Lower leg skin (tissue), 4 donors: ENCODE data around the gene HMGN3. TPM values are rescaled to one million over a fixed set of nuclear protein-coding genes. Genes with fewer than 3 reads are reported as not detected.

Experiments
- DNase-seq, 2 donors: peaks; one replicate each; pipeline ENCODE4 v3.0.0-alpha.2; 2019; ENCODE audit warnings: low spot score in 2 of 2
- H3K4me3 ChIP-seq: fragments of 200-600 bp; sonication (generic); 2 replicates; pipeline ENCODE4 v1.5.1; 2017; ENCODE audit warnings: mild to moderate bottlenecking, low read depth; ENCODE audit not compliant: poor library complexity, severe bottlenecking
- CTCF ChIP-seq, 3 donors: fragments of 450-650 bp; IDR thresholded peaks; one replicate each; pipeline ENCODE4 v1.5.1; 2016; ENCODE audit warnings: antibody characterized with exemption in 3 of 3, mild to moderate bottlenecking in 3 of 3, moderate library complexity in 2 of 3
- POLR2A ChIP-seq, 2 donors: fragments of 450-650 bp; IDR thresholded peaks; one replicate each; pipeline ENCODE4 v1.6.1; 2016 to 2017; ENCODE audit warnings: antibody characterized with exemption in 2 of 2, mild to moderate bottlenecking in 1 of 2, moderate library complexity in 1 of 2
- WGBS, 2 donors: methylation state at CpG; one replicate each; pipeline ENCODE4 v1.1.5; 2018; 5-methylcytosine and 5-hydroxymethylcytosine counted together
- intact Hi-C: fragments of 100-400 bp; cut with DNase I; formaldehyde crosslinking; loops from one replicate; pipeline ENCODE4 v1.15.0; 2023; ENCODE audit warnings: low total_unique reads
- total RNA-seq, 4 donors: library from RNA; depleted of rRNA; stranded (reverse); fragments of >200 nt; gene quantifications; one replicate each; pipeline ENCODE4 v1.1.0, GENCODE V29; 2016

Gene HMGN3
- total RNA-seq, 4 donors from 2014 or later, result 10.8 to 38.3 (median 21.4) TPM

GRCh38 chr6:79157961-79158644 is 76.4 kb downstream of the HMGN3 start:
- WGBS, 2 donors, result 80 to 85% methylated on average over 3 of the region's 3 CpGs
- TF ChIP-seq POLR2A (IDR thresholded peaks at IDR 0.05) (no peak), CTCF (IDR thresholded peaks at IDR 0.05) (no peak)
- intact Hi-C loops, result no loop called here
- DNase-seq, result no peak
- H3K4me3 ChIP-seq, result no peak overlapping the region

- TF ChIP-seq POLR2A (IDR thresholded peaks at IDR 0.05), result no peak
- no peak for TF ChIP-seq CTCF (IDR thresholded peaks at IDR 0.05)
- intact Hi-C loops, result no loop called here
- 64 to 70% methylated on average over 5 of the region's 5 CpGs for WGBS, 2 donors
- no peak overlapping the region for H3K4me3 ChIP-seq
- DNase-seq, result no peak
Measured at GRCh38 chr6:79152269-79152737, 82.2 kb downstream of the HMGN3 start.

Other genes starting within 250 kb of the HMGN3 start
- gene PHIP, start 156.4 kb downstream of the HMGN3 start, total RNA-seq, result 10 to 100 TPM; 21.3 to 23.9 (median 22.4) TPM